ENCODE data around the gene SAMD9L.
"Not testable (repeated sequence)": the region's sequence is repeated elsewhere in the genome, so short reads cannot be mapped to it uniquely, and the experiment has no call there.

Gene SAMD9L

GRCh38 chr7:93145354-93145753, 2.8 kb downstream of the SAMD9L start:
- no peak for DNase-seq

- DNase-seq, result no peak
These were observed 6.1 kb downstream of the SAMD9L start for GRCh38 chr7:93142127-93142526.

GRCh38 chr7:93140582-93141191, 7.5 kb downstream of the SAMD9L start:
- no peak for DNase-seq

- no peak for DNase-seq
These were observed 9.6 kb downstream of the SAMD9L start for GRCh38 chr7:93138576-93138975.

- DNase-seq, result no peak
These were observed 15.2 kb downstream of the SAMD9L start for GRCh38 chr7:93133005-93133404.

- no peak for DNase-seq
These were observed 16.0 kb downstream of the SAMD9L start for GRCh38 chr7:93132216-93132615.

GRCh38 chr7:93126954-93127353, 21.2 kb downstream of the SAMD9L start:
- not testable (repeated sequence) for DNase-seq

- not testable (repeated sequence) for DNase-seq
These were observed 24.7 kb downstream of the SAMD9L start for GRCh38 chr7:93123532-93123931.

GRCh38 chr7:93120592-93121549, 27.3 kb downstream of the SAMD9L start:
- DNase-seq, result no peak

- no peak for DNase-seq
These were observed 28.8 kb downstream of the SAMD9L start for GRCh38 chr7:93119191-93119905.

GRCh38 chr7:93117852-93118530, 30.2 kb downstream of the SAMD9L start, which contains the start of gene SAMD9:
Gene SAMD9 (minus strand): TSS chr7:93117979. CDS start chr7:93106097, 11,882 bp downstream.
- DNase-seq, result no peak

GRCh38 chr7:93117327-93117726, 30.9 kb downstream of the SAMD9L start:
- no peak for DNase-seq

- DNase-seq, result no peak
These were observed 32.4 kb downstream of the SAMD9L start for GRCh38 chr7:93115796-93116195.

- DNase-seq, result no peak
These were observed 40.2 kb downstream of the SAMD9L start for GRCh38 chr7:93108003-93108402.

- DNase-seq, result no peak
These were observed 50.8 kb downstream of the SAMD9L start for GRCh38 chr7:93097388-93097787.

- DNase-seq, result no peak
These were observed 55.3 kb downstream of the SAMD9L start for GRCh38 chr7:93092757-93093370.

Data from 8988T (cell line).